ENCODE data around the gene TPD52L1.
A peak's percentile ranks its signal among the peaks of the same experiment; 100 is the strongest.
"Not testable (repeated sequence)": the region's sequence is repeated elsewhere in the genome, so short reads cannot be mapped to it uniquely, and the experiment has no call there.

TPD52L1 gene, protein sequence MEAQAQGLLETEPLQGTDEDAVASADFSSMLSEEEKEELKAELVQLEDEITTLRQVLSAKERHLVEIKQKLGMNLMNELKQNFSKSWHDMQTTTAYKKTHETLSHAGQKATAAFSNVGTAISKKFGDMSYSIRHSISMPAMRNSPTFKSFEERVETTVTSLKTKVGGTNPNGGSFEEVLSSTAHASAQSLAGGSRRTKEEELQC

DNA sequence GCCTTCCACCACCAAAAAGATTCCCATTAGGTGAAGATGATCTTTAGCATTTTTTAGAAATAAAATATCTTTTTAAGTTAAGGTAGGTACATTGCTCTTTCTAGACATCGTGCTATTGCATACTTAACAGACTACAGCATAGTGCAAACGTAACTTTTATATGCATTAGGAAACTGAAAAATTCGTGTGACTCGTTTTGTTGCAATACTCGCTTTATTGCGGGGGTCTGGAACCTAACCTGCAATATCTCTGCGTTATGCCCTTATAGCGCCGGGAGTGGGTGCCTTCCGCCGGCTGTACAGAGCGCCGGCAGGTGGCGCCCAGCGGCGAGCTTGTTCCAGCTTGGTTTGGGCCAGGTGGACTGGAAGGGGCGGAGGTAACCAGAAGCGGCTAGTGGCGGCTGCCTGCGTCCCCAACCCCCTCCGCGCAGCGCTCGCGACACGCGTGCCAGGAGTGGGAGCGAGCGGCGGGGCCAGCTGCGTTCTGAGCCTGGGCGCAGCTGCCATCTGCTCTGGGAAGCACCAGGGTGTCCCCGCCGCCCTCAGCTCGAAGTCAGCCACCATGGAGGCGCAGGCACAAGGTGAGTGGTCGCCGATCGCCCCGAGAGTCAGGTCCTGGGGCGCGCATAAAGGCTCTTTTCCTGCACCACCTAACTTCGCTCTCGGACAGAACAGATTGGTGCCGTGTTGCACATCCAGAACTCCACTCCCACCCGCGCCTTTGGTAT is at the start of gene TPD52L1:
Gene TPD52L1, plus strand, starts transcription at position 383 of the 727 bp plus-strand sequence. Its CDS starts 179 bp downstream, at position 562.
- peak; percentile 39 for DNase-seq (ENCODE audit: low read depth)

DNA sequence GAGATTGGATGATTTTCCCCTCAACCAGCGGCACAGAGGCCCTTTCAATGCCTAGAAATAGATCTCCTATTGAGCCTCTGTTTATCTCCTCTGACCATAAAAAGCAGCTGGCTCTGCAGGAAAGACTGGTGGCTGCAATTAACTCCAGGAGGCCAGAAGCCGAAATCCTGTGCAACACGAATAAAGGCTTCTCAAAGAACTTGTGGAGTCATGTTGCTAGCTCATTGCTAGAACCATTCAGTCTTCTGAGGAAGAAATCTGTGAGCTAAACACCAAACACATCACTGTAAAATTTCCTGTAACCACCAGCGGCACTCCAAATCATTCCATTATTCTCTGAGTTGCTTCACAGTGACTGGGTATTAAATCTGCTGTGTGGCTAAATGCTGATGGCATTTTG is 49.1 kb upstream of the TPD52L1 start:
- peak; percentile 74 for DNase-seq (ENCODE audit: low read depth)

DNA sequence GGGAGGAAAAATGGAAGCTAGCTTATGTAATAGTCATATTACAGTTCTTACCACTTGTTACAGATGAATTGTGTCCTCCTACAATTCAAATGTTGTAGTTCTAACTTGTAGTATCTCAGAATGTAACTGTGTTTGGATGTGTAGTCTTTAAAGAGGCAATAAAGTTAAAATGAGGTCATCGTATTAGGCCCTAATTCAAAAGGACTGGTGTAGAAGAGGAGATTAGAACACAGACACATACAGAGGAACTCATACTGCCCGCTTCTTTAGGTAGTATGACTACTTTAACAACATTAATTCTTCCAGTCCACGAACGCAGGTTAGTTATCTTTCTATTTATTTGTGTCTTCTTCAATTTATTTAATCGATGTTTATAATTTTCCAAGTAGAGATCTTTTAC is 46.5 kb upstream of the TPD52L1 start:
- DNase-seq (ENCODE audit: low read depth), result no peak

DNA sequence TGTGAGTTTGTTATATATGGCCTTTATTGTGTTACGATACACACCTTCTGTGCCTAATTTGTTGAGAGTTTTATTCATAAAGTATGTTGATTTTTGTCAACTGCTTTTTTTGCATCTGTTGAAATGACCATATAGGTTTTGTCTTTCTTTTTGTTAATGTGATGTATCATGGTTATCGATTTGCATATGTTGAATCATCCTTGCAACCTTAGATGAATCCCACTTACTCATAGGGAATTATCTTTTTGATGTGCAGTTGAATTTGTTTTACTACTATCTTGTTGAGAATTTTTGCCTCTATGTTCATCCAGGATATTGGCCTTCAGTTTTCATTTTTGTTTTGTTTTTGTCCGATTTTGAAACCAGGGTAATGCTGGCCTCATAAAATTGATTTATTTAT is 45.7 kb upstream of the TPD52L1 start:
- no peak for DNase-seq (ENCODE audit: low read depth)

DNA sequence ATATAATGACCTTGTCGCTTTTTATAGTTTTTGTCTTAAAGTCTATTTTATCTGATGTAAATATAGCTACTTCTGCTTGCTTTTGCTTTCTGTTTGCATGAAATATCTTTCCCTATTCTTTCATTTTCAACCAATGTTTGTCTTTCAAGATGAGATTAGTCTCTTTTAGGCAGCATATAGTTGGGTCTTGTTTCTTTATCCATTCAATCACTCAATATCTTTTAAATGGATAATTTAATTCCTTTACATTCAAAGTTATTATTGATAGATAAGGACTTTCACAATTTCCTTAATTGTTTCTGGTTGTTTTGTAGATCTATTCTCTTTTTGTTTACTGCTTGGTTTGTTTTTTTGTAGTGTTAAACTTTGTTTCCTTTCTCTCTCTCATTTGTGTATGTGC is 43.5 kb upstream of the TPD52L1 start:
- no peak for DNase-seq (ENCODE audit: low read depth)

DNA sequence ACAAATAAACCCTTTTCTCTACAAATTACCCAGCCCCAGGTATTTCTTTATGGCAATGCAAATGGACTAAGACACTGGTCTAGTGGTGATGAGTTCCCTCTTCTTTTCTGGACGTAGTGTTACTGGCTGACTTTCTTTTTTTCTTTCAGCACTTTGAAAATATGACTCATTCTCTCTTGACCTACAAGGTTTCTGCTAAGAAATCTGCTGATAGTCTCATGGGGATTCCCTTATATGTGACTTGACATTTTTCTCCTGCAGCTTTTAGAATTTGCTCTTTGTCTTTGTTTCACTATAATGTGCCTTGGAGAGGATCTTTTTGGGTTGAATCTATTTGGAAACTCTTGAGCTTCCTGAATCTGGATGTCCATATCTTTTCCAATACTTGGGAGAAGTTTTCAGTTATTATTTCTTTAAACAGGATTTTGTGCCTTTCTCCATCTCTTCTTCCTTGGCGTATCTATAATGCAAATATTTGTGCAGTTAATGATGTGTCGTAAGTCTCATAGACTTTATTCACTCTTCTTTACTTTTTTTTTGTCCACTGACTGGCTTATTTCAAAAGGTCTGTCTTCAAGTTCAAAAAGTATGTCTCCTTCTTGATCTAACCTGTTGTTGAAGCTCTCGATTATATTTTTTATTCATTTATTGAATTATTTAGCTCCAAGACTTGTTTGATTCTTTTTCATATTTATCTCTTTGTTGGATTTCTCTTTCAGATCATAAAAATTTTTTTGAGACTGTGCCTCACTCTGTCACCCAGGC is 42.2 kb upstream of the TPD52L1 start:
- DNase-seq (ENCODE audit: low read depth), result no peak

DNA sequence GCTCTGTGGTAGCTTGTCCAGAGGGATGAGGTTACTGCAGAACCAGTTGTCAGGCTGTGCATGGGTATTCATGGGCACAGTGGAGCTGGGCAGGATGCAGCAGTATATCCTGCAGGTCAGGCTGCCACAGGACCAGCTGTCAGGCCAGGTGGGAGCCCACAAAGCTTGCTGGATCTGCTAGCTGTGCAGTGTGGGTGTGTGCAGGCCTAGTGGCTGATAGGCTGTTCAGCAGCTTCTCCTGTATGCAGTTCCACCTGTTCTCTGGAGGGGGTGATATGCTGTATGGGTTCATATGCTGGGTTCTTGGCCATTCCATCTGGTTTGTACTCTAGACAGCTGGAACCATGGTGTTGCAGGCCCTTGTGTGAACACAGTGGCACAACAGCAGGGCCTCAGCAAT is 40.6 kb upstream of the TPD52L1 start:
- no peak for DNase-seq (ENCODE audit: low read depth)

DNA sequence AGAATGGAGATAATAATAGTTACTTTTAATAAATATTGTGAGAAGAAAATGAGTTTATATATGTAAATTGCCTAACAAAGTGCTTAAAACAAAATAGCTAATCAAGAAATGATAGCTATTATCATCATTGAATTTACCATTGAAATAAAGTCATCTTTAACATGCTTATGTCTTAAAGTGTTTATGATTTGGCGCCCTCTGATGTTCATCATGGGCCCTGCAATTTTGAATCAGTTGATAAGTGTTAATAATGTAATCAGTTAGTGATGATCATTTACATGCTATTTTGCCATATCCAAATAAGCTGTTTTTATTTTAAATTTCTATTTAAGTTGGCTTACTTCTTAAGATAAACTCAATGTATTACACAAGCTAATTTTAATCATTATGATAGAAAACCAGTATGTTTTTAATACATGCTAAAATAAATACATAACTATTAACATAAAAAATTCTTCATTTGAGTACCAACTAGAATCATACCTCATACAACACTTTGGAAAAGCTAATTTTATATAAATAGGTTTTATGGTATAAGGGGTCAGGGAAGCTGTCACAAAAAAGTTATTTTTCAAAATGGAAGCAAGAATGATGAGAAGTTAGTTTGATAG is 39.2 kb upstream of the TPD52L1 start:
- peak; percentile 44 for DNase-seq (ENCODE audit: low read depth)

DNA sequence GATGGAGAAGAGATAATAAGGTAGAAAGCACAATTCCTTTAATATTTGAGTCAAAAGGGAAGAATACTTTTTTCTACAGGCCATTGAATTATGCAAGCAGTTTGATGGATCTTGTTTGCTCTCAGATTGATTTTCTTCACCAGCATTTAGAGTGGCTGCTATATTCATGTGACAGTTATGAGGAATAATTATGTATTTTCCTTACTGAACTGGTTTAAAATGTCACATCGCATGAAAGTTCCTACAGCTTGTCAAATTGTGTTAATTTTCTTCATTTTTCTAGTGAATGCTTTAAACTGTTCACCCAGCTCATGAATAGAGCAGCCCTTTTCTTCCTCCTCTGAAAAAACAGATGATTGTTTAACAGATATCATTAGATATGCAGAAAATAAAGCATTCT is 37.4 kb upstream of the TPD52L1 start:
- DNase-seq (ENCODE audit: low read depth), result no peak

DNA sequence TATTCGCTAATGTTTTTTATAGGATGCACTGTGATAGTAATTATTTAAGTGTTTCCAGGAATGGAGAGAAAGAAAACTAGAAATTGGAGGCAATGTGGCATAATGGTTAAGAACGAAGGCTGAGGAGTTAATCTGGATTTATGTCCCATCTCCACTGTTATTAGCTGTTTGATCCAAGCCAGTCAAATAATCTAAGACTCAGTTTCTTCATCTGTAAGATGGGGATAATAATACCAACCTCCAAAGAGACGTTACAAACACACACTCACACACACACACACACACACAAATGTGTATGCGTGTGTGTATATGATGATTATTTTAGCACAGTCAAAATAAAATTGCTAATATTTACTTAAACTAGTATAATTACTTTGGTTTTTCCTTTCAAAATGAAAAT is 36.9 kb upstream of the TPD52L1 start:
- DNase-seq (ENCODE audit: low read depth), result no peak

DNA sequence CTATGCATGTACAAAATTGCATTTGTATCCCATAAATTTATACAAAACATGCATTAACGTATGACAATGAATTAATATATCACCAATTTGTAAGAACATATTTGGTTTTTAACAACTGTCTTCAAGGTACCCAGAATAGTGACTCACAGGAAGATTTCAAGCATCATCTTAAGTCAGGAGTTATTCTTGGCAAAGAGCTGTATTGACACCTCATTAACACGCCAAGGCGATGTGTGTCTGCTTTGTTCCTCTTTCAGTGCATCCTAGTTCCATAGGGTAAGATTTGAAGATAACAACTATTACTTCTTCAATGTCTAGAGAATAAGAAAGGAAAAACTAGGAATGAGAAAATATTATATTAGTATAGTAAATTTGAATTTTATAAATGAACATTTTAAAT is 35.8 kb upstream of the TPD52L1 start:
- no peak for DNase-seq (ENCODE audit: low read depth)

DNA sequence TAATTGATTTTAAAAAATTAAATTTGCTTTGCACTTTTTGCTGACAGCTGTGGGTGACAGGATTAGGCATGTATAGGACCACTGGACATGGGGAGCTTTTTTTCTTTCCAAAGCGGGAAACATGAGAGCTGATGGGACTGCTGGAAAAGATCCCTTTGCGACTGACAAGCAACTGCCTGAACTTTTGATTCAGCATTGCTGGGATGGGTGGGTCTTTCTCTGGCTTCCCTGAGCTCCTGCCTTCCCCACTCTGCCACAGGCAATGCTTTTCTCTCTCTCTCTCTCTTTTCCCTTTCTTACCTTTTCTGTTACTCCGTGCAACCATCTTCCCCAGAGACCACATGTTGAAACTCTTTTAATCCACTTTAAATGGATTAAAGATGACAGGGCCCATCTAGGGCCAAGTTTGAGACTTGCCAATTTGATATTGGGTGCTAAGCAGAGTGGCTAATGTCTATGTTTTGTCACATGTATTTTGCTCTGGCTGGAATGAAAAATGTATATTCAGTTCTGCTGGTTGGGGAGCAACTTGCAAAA is 33.5 kb upstream of the TPD52L1 start:
- no peak for DNase-seq (ENCODE audit: low read depth)

DNA sequence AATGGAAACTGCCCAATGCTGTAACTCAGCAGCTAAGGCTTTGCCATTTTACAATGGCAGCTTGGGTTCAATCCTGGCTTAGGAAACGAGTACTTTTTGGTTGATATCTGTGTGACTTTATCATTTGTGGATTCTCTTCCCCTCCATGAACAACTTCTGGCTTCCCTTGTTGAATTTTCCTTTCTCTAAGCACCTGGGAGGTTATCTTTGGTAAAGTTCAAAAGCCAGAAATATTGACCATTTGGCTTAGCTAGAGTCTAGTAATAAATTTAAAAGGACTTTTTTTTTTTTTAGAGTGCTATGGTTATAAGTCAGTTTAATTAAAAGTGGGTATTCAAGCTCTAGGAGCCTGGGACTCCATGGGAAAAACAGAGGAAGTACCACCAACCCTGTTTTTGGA is 31.7 kb upstream of the TPD52L1 start:
- DNase-seq (ENCODE audit: low read depth), result no peak

DNA sequence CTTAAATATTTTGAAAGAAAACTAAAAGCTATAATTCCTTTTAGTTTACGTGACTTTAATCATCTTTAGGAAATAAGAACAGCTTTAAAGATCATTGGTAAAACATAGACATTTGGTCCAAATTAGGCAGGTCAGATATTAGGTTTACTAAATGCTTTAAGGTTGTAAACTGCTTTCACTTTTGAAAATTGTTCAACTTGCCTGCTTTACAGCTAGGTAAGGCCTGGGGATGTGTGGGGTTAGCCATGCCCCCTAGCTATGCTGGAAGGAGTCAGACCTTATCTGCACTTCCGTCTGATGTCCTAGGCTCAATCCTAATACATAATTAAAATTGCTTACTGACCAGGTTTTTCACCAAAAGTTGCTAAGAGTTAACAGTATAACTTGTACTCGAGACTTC is 30.5 kb upstream of the TPD52L1 start:
- DNase-seq (ENCODE audit: low read depth), result no peak

DNA sequence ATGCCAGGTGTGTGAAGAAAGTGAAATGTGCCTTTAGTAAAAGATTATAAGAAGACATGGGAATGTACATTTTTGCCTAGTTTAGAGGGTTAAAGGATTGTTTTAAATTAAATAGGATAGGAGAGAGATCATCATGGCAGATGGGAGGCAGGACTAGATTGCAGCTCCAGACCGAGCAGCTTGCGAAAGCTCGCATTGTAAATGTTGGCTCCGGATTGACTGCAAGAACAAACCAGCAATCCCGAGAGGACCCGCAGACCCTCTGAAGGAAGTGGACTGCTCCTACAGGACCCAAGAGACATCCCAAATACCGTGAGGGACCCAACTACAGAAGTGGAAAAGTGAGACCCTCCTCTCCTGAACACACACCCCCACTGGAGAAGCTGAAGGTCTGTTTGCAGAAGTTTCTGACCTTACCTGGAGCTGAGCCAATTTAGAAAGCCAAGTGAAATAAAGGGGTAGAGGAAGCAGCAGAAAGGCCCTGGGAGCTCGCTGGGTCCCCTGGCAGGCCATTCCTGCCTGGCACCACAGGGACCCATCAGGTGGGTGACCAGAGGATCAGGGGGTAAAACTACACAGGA is 30.0 kb upstream of the TPD52L1 start:
- no peak for DNase-seq (ENCODE audit: low read depth)

DNA sequence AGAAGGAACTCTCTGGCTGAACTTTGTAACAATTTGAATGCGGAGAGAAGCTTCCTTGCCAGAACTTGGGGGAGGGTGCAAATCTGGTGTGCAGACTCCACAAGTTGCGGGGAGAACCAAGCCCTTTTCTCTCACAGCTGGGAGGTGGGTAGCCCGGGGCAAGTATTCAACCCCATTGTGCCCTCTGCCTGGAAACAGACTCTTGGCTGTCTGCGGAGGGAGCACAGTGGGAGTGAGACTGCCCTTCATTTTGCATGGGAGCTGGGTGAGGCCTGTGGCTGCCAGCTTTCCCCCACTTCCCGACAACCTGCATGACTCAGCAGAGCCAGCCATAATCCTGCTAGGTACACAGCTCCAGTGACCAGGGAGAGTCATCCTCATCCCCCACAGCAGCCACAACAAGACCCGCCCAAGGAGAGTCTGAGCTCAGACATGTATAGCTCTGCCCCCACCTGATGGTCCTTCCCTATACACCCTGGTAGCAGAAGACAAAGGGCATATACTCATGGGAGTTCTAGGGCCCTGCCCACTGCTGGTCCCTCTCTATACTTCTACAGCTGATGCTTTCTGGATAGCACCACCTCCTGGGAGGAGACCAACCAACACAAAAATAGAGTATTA is 29.4 kb upstream of the TPD52L1 start:
- no peak for DNase-seq (ENCODE audit: low read depth)

DNA sequence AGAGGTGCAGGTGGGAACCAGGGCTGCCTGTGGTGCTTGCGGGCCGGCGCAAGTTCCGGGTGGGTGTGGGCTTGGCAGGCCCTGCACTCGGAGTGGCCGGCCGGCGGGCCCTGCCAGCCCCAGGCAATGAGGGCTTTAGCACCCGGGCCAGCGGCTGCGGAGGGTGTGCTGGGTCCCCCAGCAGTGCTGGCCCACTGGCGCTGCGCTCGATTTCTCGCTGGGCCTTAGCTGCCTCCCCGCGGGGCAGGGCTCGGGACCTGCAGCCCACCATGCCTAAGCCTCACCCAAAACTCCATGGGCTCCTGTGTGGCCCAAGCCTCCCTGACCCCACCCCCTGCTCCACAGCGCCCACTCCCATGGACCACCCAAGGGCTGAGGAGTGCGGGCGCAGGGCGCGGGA is 27.7 kb upstream of the TPD52L1 start:
- DNase-seq (ENCODE audit: low read depth), result not testable (repeated sequence)

DNA sequence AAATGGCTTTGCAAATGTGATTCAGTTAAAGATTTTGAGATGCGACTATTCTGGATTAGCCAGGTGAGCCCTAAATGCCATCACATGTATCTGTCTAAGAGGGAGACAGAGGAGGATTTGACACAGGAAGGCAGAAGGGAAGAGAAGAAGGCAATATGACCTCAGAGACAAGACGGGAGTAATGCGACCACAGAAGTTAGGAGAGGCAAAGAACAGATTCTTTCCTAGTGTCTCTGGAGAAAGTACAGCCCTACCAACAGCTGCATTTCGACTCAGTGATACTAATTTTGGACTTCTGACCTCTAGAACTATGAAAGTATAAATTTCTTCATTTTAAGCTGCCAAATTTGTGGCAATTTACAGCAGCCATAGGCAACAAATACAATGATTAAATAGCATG is 24.2 kb upstream of the TPD52L1 start:
- DNase-seq (ENCODE audit: low read depth), result no peak

DNA sequence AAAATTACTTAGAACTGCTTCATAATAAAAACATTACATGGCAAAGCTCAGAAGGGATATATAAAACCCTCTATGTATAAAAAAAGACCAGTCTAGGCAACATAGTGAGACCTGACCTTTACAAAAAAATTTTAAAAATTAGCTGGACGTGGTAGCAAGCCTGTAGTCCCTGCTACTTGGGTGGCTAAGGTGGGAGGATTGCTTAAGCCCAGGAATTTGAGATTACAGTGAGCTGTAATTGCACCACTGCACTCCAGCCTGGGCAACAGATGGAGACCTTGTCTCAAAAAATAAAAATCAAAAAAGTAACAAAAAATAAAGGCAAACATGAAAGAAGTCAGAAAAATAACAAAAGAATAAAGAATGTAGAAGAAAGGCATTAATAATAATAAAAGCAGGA is 21.5 kb upstream of the TPD52L1 start:
- DNase-seq (ENCODE audit: low read depth), result no peak

DNA sequence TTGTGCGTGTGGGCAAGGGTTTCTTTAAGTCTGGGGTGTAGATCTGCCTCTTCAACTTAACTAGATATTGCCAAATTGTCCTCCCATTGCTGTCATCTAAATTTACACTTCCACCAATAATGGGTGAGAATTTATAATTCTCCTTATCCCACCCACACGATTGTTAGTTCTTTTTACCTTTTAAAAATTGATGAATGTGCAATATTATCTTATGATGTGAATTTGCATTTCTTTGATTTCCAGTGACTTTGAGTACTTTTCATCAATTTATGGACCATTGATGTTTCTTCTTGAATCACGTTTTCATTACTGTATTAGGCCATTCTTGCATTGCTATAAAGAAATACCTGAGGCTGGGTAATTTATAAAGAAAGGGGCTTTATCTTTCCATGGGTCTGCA is 17.2 kb upstream of the TPD52L1 start:
- DNase-seq (ENCODE audit: low read depth), result no peak

DNA sequence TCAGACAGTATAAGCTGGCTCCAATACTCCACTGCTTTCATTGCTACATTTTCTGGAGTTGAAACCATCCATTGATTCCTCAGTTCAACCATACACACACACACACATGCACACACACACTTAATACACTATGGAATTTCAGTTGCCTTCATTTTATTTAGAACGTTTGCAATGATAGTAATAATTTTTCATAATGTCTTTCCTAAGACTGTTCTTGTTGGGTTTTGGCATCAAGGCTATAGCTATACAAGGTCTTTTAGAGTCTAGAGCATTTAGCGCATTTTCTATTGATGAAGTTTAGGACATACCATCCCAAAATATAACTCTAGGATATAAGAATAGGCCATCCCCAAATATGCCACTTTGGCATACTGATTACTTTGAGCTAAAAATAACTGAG is 15.5 kb upstream of the TPD52L1 start:
- no peak for DNase-seq (ENCODE audit: low read depth)

DNA sequence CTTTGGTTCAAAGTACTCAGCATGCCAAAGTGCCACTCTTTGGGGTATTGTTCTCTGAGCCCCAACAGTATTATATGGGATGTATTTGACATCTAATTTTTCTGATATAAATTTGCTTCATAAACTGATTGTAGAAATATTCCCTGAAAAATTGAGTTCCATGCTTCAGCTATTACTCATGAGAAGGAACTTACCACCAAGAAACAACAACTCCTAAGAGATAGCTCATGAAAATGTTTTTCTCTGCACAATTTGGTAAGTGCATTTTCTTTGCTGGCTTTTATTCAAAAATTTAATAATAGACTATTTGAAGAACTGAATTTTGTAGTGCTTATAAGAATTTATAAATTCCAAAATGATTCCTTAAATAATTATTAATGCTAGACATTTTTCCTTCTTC is 12.8 kb upstream of the TPD52L1 start:
- DNase-seq (ENCODE audit: low read depth), result peak; percentile 6
